CD4-positive, alpha-beta T cell treated with Interleukin-15 for 4 hours (primary cell): ENCODE results near the gene HLCS.

ENCODE experiments used
- DNase-seq: peaks from one replicate; pipeline ENCODE4 v3.0.0-alpha.2; 2020; ENCODE audit warnings: low spot score

HLCS gene

DNA sequence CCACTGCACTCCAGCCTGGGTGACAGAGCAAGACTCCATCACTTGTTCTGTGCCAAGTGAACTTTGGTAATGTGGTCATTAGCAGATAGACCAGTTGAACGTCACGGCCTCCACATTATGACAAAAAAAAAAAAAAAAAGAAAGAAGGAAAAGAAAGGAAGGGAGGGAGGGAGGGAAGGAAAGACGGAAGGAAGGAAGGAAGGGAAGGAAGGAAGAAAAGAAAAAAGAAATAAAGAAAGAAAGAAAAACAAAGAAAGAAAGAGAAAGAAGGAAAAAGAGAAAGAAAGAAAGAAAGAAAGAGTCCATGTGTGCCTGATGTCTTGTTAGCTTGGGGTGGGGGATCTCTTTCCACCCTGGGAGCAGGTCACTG is 222.3 kb downstream of the HLCS start:
- no peak for DNase-seq

DNA sequence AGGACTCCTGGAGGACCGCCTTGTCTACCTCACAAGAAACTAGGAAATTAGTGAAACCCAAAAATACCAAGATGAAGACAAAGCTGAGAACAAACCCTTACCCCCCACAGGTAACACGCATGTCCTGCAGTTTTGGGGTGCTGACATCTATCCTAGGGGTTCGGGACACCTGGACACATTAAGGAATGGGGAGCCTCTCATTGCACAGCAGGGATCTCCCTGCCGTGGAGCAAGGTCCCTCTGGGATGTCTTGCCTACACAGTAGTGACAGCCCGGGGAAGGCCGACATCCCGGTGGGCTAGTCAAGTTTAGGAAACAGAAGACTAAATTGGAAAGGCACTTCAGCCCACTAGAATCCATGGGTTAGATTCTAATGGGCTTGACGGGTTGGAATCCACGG is 223.0 kb downstream of the HLCS start:
- DNase-seq = no peak

DNA sequence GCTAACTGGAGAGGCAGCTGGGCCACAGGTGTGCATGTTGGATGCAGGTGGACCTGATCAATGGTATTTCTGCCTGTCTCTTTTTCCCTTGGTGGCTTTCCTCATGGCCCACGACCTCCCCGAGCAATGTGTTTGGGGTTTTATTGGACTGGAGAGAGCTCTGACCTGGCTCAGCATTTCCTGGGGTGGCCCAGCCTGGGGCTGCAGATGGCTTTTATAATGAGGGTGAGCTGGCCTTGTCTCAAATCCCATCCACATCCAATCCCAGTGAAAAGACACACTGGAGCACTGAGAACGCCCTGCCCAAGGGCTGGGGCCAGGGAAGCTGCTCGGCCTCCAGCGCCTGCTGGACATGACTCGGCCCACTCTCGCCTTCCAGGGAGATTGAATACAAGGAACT is 223.5 kb downstream of the HLCS start:
- DNase-seq = no peak

DNA sequence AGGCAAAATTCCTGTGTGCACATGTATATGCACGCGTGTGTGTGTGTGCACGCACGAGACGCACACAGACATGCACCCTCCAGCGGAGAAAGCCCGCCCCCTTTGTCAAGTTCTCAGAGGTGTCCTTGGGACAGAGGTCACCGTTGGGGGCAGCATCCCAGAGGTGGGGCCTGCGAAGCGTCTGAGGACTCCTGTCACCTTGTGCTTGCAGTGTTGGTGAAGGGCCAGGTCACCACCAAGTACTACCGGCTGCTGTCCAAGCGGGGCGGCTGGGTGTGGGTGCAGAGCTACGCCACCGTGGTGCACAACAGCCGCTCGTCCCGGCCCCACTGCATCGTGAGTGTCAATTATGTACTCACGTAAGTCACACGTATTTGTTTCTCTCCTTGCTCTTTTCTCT is 225.0 kb downstream of the HLCS start:
- DNase-seq = no peak

DNA sequence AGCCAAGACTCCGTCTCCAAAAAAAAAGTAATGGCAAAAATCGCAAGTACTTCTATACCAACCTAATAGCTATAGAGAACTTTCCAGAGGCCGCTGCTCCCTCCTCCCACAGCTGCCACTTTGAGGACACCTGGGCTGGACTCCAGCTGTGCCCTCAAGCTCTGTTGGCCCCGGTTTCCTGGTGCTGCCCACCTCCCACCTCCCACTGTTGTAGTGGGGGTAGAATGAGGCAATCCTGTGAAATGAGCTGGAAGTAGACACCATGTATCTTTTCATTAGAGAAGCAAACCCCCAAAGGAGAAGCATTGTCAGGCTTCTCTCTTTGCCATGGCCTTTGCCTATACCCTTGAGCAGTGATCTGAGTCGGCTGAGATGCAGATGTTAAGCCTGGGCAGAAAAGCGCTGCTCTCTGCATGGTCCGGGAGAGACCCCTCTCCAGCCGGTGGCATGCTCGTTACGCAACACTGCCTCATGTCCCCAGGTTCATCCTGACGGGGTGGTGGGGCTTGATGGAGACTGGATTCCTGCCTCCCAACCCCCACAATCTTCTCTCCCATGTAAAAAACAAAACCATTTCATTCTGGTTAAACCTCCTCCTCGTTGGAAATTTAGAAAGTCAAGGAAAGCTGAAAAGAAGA is 227.9 kb downstream of the HLCS start:
- DNase-seq = no peak

DNA sequence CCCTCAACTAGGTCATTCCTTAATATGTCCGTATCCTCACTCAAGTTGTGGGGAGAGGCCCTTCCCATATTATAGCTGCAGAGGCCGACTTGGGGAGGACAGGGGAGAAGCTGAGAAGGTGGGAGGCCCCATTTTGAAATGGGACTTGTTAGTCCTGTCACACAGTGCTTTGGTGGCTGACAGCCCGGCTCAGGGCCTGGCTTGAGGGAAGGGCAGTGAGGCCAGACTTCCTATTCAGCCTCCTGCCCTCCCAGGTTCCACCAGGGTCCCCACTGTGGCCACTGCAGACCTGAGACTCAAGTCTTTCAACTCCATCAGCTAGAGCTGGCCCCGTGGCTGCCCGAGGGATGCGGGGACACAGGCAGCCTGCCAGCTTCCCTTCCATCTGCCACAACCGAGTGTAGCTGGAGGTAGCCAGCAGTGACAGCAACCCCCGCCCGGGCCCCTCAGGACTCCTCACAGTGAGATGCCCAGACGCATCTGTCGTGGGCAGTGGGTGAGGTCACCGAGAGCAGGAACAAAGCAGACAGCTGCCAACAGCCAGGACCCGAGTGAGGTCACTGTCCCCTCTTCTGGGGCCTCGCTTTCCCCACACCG is 230.6 kb downstream of the HLCS start:
- no peak for DNase-seq

DNA sequence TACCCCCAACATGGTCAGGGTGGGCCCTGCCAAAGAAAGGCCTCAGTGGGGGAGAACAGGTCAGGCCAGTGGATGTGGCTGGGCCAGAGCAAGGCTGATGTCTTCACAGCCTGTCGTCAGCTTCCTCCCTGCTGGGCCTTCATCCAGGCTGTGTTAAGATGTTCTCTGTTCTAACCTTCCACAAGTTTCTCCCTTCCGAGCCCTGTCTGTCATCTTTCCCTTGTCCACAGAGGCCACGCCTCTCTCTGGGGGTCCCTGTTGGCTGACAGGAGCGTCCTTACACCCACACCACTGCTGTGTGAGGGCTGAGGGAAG is 231.3 kb downstream of the HLCS start:
- DNase-seq = no peak

DNA sequence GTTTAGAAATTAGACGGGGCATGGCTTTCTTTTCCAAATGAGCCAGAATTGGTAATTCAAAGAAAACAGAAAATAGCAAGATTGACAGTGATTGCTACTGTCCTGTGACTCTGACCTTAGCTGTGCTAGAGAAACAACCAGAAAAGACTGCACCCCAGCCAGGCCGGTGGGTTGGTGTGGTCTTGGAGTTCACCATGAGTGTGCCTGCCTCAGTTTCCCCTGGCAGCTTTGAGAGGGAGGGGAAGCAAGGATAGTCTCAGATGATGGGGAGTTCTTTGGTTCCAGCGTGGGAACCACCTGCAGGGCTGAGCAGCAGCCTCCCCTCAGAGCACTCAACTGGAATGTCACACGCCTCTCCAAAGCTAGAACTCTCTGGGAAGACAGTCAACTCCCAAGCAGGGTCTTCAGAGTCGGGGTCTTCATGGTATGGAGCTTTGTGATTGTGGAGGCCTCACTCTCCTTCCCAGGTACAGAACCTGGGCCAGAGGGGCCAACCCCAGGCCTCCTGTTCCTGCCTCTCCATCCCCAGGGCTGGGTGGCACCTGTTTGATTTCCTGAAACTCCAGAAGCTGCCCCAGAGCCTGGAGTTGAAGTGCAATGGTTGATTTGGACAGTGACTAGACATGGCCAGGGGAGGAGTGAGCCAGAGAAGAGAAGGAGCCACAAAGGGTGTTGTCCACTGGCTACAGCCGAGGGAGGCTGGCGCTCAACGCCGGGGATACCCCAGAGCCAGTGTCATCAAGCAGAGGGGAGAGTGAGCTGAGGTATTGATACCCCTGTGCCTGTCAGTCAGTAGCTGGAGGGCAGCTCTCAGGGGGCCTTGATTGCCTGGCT is 231.9 kb downstream of the HLCS start:
- no peak for DNase-seq

DNA sequence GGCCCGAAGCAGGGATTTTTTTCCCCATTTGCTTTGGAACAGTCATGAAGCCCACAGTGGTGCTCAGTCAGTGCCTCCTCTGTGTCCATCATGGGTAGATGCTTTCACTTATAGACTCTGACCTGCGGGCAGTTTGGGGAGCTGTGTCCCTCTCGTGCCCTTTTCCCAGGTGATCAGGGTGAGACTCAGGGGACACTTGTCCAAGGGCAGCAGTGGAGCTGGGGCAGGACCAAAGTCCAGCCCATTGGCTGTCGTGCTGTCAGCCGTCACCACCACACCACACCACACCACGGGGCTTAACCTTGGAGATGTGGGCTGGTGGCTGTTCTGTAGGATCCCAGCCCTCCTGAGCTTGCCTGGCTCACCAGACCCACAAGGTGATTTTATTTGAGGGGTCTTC is 232.6 kb downstream of the HLCS start:
- DNase-seq = no peak

DNA sequence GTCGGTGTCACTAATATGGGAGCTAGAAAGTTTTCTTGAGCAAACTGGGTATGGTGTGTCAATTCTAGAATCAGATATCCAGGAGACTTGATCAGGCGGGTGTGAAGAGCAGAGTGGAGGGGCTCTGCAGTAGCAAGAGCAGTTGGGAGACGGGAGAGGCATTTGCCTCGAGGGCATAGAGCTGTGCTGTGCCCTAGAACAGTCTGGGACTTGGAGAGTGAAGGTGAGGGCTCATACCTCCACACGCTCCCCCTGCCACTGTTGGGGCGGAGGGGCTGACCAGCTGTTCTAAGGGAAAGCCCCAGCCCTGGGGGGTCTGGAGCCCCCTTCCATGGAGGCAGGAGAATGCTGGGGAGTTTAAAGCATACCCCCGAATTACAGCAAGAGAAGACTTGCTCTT is 233.7 kb downstream of the HLCS start:
- DNase-seq = no peak

DNA sequence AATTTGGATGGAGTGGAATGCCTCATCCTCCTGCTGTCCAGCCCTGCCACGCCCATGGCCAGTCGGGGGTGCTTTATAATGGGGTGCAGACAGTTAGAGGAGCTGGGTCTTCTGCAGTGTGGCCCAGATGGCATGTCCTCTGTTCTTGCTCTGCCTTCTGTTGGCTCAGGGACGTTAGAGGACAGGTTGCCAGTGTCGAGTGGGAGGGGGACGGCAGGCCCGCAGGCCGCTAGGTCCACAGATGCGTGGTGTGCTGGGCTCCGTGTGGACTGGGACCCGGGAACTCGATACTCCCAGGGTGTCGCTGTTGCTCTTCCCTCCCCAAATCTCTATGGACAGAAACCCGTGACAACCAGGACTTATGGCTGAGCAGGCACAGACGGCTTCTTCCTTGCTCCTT is 234.3 kb downstream of the HLCS start:
- DNase-seq = no peak

DNA sequence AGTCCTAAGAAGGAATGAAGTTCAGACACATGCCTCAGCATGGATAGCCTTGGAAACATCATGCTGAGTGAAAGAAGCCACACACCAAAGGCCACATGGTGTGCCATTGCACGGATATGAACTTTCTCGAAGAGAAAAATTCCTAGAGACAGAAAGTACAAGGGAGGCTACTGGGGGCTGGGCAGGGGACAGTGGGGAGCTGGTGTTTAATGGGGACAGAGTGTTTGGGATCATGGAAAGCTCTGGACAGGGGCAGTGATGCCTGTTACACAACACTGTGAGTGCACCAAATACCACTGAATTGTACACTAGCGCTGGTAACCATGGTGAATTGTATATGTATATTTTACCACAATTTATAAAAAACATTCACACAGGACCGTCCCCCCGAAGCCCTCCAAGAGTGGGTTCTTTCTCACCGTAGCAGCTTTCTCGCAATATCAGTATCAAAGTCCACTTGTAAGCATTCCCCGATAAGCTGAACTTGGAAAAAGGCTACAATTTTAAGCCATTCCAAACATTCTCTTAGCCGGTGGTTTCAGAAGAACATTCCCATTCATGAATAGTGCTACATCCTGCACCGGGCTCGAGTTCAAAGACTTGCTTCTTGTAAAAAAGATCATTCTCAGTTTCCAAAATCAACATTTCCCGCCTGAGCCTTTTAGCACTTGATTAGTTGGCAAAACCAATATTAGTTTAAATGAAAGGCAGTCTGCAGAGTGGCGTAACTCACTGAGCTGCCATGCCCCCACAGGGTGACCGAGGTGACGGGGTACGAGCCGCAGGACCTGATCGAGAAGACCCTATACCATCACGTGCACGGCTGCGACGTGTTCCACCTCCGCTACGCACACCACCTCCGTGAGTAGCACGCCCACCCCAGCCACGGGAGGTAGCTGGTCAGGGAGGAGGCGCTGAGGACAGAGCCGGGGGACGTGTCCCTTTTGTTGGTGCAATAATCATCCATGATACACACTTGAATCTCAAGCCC is 235.9 kb downstream of the HLCS start:
- no peak for DNase-seq

DNA sequence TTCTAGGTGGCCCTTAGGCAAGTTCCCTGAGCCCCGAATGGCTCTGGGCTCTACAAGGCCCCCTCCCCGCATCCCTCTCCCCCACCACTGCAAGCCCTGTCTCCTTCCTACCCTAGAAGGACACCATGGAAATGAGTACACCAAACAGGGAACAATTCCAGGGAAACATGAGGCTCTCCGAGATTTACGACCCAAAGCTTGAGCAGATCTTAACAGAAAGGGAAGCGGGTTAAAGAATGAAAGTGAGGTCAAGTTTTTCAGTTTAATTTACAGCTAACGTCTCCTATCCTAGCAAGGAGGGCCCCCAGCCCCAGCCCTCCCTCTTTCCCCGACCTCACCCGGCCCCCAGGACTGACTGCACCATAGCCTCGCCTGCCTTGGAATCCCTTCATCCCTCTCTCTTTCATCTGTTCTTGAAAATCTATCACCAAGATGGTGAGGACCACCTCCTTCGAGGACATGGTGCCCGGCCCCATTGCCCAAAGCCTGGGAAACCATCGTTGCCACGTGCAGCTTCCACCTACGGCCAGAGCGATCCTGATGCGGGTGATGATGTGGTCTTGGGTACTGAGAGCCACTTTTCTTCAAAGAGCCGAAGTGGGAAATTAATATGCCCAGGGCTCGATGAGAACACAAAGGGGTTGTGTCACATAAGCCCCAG is 237.0 kb downstream of the HLCS start:
- DNase-seq = no peak

DNA sequence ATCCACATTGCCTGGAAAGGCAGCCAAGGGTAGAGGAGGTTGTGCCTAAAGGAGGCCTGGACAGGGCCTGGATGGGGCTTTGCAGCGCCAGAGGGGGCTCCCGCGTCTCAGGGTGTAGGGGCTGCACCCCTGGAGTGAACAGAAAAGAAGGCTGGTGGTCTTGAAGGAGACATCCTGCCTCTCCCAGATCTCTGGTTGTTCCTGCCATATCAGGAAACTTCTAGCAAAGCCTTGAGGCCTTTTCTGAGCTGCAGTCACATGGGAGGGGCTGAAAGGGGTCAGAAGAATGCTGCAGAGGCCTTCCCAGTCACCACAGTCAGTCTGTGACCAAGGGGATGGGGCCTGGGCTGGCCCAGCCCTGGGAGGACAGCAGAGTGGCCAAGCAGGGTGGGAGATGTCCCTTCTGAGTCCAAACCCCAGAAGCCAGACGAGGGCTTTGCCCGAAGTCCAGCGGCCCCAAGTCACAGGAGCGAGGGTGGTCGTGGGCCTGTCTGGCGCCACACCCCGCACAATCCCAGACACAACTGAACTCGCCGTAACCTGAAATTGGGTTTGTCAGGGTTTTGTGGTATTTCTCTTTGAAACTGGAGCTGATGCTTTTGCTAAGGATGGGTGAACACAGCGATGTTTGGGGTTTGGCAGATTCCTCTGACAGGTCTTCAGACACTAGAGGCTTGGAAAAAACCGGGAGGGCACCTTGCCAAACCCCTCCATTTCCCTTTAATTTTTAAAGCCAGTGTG is 237.9 kb downstream of the HLCS start:
- no peak for DNase-seq

DNA sequence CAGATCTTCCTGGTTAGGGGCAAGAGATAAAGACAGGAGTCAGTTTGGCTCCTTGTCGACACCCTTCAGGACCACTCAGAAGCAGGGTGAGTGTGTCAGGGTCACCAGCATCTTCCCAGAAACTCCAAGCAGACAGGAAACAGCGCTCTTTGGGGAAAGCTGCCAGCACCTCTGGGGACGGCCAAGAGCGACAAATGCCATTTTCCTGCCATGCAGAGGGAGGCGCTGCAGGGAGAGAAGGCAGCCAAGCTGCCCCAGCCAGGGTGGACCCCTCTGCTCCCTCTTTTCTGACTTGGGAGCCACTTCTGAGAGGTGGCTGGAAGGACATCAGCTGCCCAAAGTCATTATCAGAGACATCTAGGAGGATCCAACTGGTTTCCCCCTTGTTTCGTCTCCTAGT is 238.6 kb downstream of the HLCS start:
- DNase-seq = no peak

DNA sequence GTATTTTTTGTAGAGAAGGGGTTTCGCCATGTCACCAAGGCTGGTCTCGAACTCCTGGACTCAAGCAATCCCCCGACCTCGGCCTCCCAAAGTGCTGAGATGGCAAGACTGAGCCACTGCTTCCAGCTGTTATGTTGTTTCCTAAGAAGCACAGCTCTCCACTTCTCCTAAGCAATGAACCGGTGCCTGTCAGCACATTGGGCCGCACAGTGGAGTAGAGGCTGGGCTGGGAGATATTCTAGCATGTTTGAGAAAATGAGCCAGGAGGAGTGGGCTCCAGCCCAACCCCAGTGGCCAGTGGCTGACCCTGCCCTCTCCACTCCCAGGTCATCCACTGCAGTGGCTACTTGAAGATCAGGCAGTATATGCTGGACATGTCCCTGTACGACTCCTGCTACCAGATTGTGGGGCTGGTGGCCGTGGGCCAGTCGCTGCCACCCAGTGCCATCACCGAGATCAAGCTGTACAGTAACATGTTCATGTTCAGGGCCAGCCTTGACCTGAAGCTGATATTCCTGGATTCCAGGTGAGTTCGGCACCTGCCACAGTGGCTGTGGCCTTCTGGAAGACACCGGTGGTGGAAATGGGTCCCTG is 240.6 kb downstream of the HLCS start:
- no peak for DNase-seq

DNA sequence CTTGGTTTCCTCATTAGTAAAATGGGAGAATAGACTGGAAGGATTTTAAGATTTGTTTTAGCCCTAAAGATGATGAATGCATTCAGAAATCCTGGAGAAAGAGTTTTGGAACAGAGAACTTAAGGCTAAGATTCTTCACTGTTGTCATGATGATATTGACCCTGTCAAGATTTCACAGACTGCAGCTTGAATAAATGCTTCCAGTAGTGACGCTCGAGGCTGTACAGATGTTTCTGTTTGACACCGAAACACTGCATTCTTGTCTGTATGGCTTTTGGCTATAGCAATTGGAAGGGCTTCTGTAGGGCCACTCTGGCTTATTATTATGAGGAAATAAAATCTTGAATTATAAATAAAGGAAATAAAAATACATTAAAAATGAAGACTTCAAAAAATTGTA is 241.8 kb downstream of the HLCS start:
- no peak for DNase-seq

DNA sequence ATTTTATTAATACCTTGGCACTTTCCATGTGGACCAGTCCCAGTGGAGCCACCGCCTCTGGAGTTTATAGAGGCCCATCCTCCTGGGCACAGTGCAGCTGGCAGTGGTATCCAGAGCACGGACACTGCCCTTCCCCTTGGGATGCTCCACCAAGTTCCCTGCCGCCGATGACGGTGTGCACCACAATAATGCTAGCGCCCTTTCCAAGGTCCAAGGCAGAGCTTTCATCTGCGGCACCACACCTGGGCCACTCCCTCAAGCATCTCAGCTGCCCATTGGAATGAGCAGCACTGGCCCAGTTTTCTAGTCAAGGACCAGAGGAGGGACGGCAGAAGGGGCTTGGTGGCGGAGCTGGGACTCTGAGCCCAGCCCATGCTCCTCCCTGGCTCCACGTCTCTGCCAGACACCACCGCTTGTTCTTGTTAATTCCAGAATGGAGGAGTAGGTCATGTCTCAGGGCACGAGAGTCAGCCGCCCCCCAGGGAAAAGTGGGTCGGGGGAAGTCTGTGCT is 243.0 kb downstream of the HLCS start:
- DNase-seq = no peak

DNA sequence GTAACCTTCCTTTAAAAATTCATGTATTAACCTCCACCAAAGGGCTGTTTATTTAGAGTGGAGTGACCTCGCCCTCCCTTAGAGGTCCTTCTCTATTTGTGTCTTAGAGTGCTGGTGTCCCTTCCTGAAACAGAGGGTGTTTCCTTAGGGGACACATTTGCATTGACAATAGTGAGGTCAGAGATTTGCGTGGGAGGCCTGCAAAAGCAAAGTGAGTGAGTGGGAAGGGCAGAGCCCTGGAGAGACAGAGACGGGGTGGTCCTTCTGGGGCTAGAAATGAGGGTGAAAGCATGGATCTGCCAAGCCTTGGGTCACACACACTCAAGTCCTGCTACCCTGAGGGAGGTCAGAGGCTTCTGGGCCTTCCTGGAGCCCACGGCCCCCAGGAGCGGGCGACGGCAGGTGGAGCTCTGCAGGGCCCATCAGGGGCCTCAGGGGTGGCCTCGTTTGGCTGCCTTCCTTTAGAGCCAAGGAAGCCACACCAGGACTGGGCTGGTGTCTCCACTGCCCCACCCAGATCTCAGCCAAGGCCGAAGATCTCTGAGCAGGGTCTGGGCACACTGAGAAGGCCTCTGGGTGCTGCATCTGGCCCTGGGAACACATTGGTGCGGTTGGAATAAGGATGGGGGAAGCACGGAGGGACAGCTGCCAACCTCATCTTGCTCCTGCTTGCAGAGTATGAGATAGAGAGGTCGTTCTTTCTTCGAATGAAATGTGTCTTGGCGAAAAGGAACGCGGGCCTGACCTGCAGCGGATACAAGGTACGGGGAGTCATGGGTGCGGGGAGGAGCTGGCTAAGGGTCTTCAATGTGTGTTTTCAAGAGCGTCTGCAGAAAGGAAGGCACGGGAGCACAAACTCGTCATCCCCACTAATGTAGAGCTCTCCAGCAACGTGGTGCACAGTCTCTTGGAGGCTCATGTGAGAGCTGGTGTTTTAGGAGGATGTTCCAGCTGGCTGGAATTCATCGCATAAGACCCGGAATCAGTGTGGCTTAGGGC is 243.8 kb downstream of the HLCS start:
- DNase-seq = no peak
